Upper lobe of right lung (tissue), 1 donor: ENCODE measurements around the gene LIG1. TPM values are rescaled to one million over a fixed set of nuclear protein-coding genes. Genes with fewer than 3 reads are reported as not detected.
"Not testable (repeated sequence)": the region's sequence is repeated elsewhere in the genome, so short reads cannot be mapped to it uniquely, and the experiment has no call there.

ENCODE experiments used
- ATAC-seq: fragments of 200-7000 bp; cut with Tn5 transposase; one replicate; pipeline ENCODE4 v1.9.1; 2020; ENCODE audit warnings: mild to moderate bottlenecking, moderate library complexity
- DNase-seq: peaks from one replicate; pipeline ENCODE4 v3.0.0-alpha.2; 2020
- H3K27ac ChIP-seq: fragments of 200-600 bp; one replicate; pipeline ENCODE4 v1.8.0; 2022
- H3K27me3 ChIP-seq: fragments of 200-600 bp; one replicate; pipeline ENCODE4 v1.8.0; 2022; ENCODE audit warnings: mild to moderate bottlenecking
- H3K36me3 ChIP-seq: fragments of 200-600 bp; one replicate; pipeline ENCODE4 v1.8.0; 2022
- H3K4me1 ChIP-seq: fragments of 200-600 bp; one replicate; pipeline ENCODE4 v1.8.0; 2022
- H3K4me3 ChIP-seq: fragments of 200-600 bp; one replicate; pipeline ENCODE4 v1.8.0; 2022; ENCODE audit warnings: mild to moderate bottlenecking
- H3K9me3 ChIP-seq: fragments of 200-600 bp; one replicate; pipeline ENCODE4 v1.8.0; 2022
- intact Hi-C: fragments of 100-400 bp; cut with DNase I; formaldehyde crosslinking; loops from one replicate; pipeline ENCODE4 v1.11.0; 2022
- total RNA-seq: library from RNA; stranded (reverse); fragmentation: NEBNext Ultra II Directional; extraction: Animal tissue kit (Norgen Biotek cat#: 25700); gene quantifications from one replicate; pipeline ENCODE4 v1.2.1, GENCODE V29; 2021
- TF ChIP-seq, protein P1 (sequence below): fragments of 200-600 bp; IDR thresholded peaks from one replicate; pipeline ENCODE4 v1.8.0; 2022; ENCODE audit warnings: antibody characterized with exemption
- donor health status: DM: no; HTN: yes; CAD: no; lungs with severe emphysema.

Gene LIG1
- total RNA-seq, 1 donor from 2014 or later: 17.7 TPM

GRCh38 chr19:48094855-48095203, 75.3 kb downstream of the LIG1 start:
- Histone ChIP-seq H3K36me3 (no peaks in the 10 kb centered on the region), H3K4me3 (no peak overlapping the region), H3K27me3 (no peaks in the 10 kb centered on the region), H3K9me3 (no peaks in the 10 kb centered on the region), H3K4me1 (no peaks in the 10 kb centered on the region), H3K27ac (no peak overlapping the region)
- no peak for DNase-seq
- TF ChIP-seq, protein P1, sequence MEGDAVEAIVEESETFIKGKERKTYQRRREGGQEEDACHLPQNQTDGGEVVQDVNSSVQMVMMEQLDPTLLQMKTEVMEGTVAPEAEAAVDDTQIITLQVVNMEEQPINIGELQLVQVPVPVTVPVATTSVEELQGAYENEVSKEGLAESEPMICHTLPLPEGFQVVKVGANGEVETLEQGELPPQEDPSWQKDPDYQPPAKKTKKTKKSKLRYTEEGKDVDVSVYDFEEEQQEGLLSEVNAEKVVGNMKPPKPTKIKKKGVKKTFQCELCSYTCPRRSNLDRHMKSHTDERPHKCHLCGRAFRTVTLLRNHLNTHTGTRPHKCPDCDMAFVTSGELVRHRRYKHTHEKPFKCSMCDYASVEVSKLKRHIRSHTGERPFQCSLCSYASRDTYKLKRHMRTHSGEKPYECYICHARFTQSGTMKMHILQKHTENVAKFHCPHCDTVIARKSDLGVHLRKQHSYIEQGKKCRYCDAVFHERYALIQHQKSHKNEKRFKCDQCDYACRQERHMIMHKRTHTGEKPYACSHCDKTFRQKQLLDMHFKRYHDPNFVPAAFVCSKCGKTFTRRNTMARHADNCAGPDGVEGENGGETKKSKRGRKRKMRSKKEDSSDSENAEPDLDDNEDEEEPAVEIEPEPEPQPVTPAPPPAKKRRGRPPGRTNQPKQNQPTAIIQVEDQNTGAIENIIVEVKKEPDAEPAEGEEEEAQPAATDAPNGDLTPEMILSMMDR: no peak
- no peak for ATAC-seq
- intact Hi-C loops: loop anchor here (10.0 kb wide), 1 partner anchor 60 kb away; no protein-coding TSS in a partner anchor

DNA sequence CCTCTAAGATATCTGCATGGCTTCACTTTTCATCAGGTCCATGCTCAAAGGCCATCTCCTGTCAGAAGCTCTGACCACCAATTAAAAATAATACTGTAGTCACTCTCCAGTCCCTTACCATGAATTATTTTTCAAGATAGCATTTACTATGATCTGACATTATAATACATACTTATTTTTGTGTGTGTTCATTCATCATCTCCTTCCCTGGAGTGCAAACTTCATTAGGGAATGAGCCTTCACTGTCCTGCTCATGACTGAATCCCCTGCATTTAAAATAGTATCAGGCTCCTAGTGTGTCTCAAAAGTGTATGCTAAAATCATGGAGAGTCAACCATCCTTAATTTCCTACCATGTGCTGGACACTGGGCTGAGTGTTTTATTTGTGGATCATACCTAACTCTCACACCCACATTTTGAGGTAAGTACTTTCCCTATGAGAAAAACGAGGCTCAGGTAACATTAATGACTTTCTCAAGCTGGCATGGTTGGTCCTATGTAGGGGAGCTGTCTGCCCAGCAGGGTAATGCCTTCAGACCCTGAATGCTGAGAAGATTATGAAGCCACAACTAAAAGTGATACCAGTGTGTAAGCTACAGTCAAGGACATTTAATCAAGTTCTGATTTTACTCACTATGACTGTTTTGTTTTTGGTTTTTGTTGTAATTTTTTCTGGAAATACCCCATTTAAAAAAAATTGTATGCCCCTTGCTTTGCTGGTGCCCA, 75.9 kb downstream of the LIG1 start:
- no peak for DNase-seq
- no peak for ATAC-seq
- H3K36me3 ChIP-seq: no peaks in the 10 kb centered on the region
- H3K4me1 ChIP-seq: no peaks in the 10 kb centered on the region
- intact Hi-C loops: loop anchor here (10.0 kb wide), 1 partner anchor 61 kb away; no protein-coding TSS in a partner anchor
- H3K4me3 ChIP-seq: no peak overlapping the region
- H3K9me3 ChIP-seq: no peaks in the 10 kb centered on the region
- TF ChIP-seq, protein P1: no peak
- H3K27me3 ChIP-seq: no peaks in the 10 kb centered on the region
- H3K27ac ChIP-seq: no peak overlapping the region

DNA sequence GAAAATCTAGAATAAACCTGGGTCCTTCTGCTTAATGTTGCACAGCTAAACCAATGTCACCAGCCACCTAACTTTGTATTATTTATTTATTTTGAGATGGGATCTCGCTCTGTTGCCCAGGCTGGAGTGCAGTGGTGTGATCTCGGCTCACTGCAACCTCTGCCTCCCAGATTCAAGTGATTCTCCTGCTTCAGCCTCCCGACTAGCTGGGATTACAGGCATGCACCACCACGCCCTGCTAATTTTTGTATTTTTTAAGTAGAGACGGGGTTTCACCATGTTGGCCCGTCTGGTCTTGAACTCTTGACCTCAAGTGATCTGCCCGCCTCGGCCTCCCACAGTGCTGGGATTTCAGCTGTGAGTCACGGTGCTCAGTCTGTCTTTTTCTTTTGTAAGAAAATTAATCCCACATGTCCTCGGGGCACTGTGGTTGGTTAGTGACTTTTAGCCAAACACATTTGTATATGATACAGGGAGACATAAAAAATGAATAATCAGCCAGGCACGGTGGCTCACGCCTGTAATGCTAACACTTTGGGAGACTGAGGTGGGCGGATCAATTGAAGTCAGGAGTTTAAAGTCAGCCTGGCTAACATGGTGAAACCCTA, 78.9 kb downstream of the LIG1 start:
- intact Hi-C loops: loop anchor here (10.0 kb wide), 1 partner anchor 64 kb away; no protein-coding TSS in a partner anchor
- not testable (repeated sequence) for H3K27ac ChIP-seq, H3K27me3 ChIP-seq, H3K9me3 ChIP-seq, DNase-seq, ATAC-seq, H3K4me1 ChIP-seq, H3K4me3 ChIP-seq, H3K36me3 ChIP-seq

GRCh38 chr19:48090281-48090802, 79.8 kb downstream of the LIG1 start:
- no peak for DNase-seq
- intact Hi-C loops: loop anchor here (10.0 kb wide), 1 partner anchor 64 kb away; no protein-coding TSS in a partner anchor

DNA sequence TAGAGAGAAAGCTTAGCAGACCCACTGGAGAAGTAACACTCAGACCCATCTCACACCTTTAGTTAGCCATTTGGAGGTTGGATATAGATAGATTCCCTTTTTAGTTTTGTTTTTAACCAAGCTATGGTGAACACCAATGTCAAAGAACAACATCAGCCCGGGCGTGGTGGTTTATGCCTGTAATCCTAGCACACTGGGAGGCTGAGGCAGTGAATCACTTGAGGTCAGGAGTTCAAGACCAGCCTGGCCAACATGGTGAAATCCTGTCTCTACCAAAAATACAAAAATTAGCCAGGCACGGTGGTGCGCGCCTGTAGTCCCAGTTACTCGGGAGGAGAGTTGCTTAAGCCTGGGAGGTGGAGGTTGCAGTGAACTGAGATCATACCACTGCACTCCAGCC, 81.2 kb downstream of the LIG1 start:
- intact Hi-C loops, ATAC-seq, DNase-seq: not testable (repeated sequence)

More at GRCh38 chr19:48090281-48090802, 79.8 kb downstream of the LIG1 start:
- Histone ChIP-seq H3K4me3 (no peak overlapping the region), H3K36me3 (no peaks in the 10 kb centered on the region), H3K4me1 (no peaks in the 10 kb centered on the region), H3K27me3 (no peaks in the 10 kb centered on the region), H3K27ac (no peak overlapping the region), H3K9me3 (no peaks in the 10 kb centered on the region)
- ATAC-seq: no peak
- TF ChIP-seq, protein P1: no peak

GRCh38 chr19:48085904-48086864, 84.0 kb downstream of the LIG1 start:
- no peak for DNase-seq
- Histone ChIP-seq H3K27ac (no peak overlapping the region), H3K9me3 (no peaks in the 10 kb centered on the region), H3K4me3 (no peak overlapping the region), H3K36me3 (no peaks in the 10 kb centered on the region), H3K27me3 (no peaks in the 10 kb centered on the region), H3K4me1 (no peaks in the 10 kb centered on the region)
- ATAC-seq: no peak
- intact Hi-C loops: no loop called here
- TF ChIP-seq, protein P1: no peak

More for the DNA sequence above, 81.2 kb downstream of the LIG1 start:
- not testable (repeated sequence) for H3K27me3 ChIP-seq, H3K9me3 ChIP-seq, H3K36me3 ChIP-seq, H3K4me3 ChIP-seq, H3K27ac ChIP-seq, H3K4me1 ChIP-seq
